Activated naive CD8-positive, alpha-beta T cell treated with anti-CD3 and anti-CD28 coated beads, Interleukin-2, amount 50 U/mL, for 16 hours (primary cell): ENCODE results near the gene HIVEP3.

Experiments
- DNase-seq: peaks from one replicate; pipeline ENCODE4 v3.0.0-alpha.2; 2020; ENCODE audit warnings: low read depth, low spot score

The HIVEP3 gene

GRCh38 chr1:41632781-41633575 is 285.7 kb downstream of the HIVEP3 start:
- no peak for DNase-seq

GRCh38 chr1:41631971-41632370 is 286.8 kb downstream of the HIVEP3 start:
- DNase-seq = no peak

GRCh38 chr1:41631154-41631553 is 287.6 kb downstream of the HIVEP3 start:
- no peak for DNase-seq

GRCh38 chr1:41629571-41629970 is 289.2 kb downstream of the HIVEP3 start:
- no peak for DNase-seq

GRCh38 chr1:41629141-41629540 is 289.6 kb downstream of the HIVEP3 start:
- no peak for DNase-seq

GRCh38 chr1:41627491-41628280 is 291.0 kb downstream of the HIVEP3 start:
- no peak for DNase-seq

- DNase-seq = no peak
These were observed 291.9 kb downstream of the HIVEP3 start for GRCh38 chr1:41626616-41627375.

GRCh38 chr1:41626146-41626545 is 292.6 kb downstream of the HIVEP3 start:
- DNase-seq = no peak

- DNase-seq = no peak
These were observed 295.0 kb downstream of the HIVEP3 start for GRCh38 chr1:41623736-41624135.

GRCh38 chr1:41622859-41623732 is 295.6 kb downstream of the HIVEP3 start:
- DNase-seq = no peak

- no peak for DNase-seq
These were observed 296.3 kb downstream of the HIVEP3 start for GRCh38 chr1:41622402-41622801.

GRCh38 chr1:41621791-41622190 is 296.9 kb downstream of the HIVEP3 start:
- DNase-seq = no peak

GRCh38 chr1:41621256-41621655 is 297.5 kb downstream of the HIVEP3 start:
- DNase-seq = no peak

GRCh38 chr1:41620365-41621169 is 298.2 kb downstream of the HIVEP3 start:
- no peak for DNase-seq

GRCh38 chr1:41619511-41620364 is 299.0 kb downstream of the HIVEP3 start:
- DNase-seq = no peak

GRCh38 chr1:41618871-41619270 is 299.9 kb downstream of the HIVEP3 start:
- no peak for DNase-seq

- no peak for DNase-seq
These were observed 300.5 kb downstream of the HIVEP3 start for GRCh38 chr1:41618066-41618825.

GRCh38 chr1:41617336-41617735 is 301.4 kb downstream of the HIVEP3 start:
- DNase-seq = no peak

GRCh38 chr1:41616563-41616962 is 302.2 kb downstream of the HIVEP3 start:
- no peak for DNase-seq
